ENCODE results near the gene COCH.

COCH gene

DNA sequence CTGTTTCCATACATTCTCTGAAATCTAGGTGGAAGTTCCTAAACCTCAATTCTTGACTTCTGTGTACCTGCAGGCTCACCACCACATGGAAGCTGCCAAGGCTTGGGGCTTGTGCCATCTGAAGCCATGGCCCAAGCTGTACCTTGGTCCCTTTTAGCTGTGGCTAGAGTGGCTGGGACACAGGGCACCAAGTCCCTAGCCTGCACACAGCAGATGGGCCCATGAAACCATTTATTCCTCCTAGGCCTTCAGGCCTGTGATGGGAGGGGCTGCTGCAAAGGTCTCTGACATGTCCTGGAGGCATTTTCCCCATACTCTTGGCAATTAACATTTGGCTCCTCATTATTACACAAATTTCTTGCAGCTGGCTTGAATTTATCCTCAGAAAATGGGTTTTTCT is 40.0 kb upstream of the COCH start:
- Histone ChIP-seq H3K4me1 (ENCODE audit: insufficient read depth, low read length, severe bottlenecking) (no peaks in the 10 kb centered on the region), H3K9me3 (ENCODE audit: low read length) (no peaks in the 10 kb centered on the region), H4K20me1 (ENCODE audit: insufficient read depth, low read length) (no peaks in the 10 kb centered on the region), H3K9ac (ENCODE audit: low read length) (no peak overlapping the region), H3K4me3 (ENCODE audit: low read depth, low read length, poor library complexity, severe bottlenecking) (no peak overlapping the region), H3K27ac (ENCODE audit: low read depth, low read length, poor library complexity, severe bottlenecking) (no peak overlapping the region), H3F3A (ENCODE audit: insufficient read depth, low read length) (no peaks in the 10 kb centered on the region), H3K36me3 (ENCODE audit: insufficient read depth, low read length) (no peaks in the 10 kb centered on the region; the same call in 1 of the 2 replicates), H3K27me3 (ENCODE audit: insufficient read depth, low read length) (no peaks in the 10 kb centered on the region), H3K4me2 (ENCODE audit: low read length) (no peak overlapping the region), H3K79me2 (ENCODE audit: insufficient read depth, low read length) (no peaks in the 10 kb centered on the region), H2AFZ (ENCODE audit: low read length) (no peak overlapping the region), H3K9me2 (ENCODE audit: low read depth, low read length) (no peaks in the 10 kb centered on the region)
- TF ChIP-seq EZH2 (IDR thresholded peaks at IDR 0.05; ENCODE audit: borderline replicate concordance, low read length), result no peak

DNA sequence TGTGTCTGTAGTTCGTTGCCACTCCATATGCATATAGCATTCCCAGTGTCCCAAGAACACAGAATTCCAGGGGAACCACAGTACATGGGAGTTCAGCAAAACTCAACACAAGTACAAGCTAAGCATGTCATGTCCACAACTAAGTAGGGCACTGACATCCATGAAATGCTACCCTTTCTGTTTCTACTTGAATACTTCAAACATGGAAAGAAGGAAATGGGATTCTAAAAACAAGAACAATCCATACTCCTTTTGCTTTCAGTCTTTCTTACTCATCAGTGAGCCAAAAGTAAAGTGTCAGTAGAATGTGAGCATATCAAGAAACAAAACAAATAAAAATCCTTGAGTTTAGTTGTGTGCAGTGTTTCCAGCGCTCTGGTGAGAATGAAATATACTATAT is 36.0 kb upstream of the COCH start:
- H3K9ac ChIP-seq (ENCODE audit: low read length), result no peak overlapping the region
- no peaks in the 10 kb centered on the region for H3F3A ChIP-seq (ENCODE audit: insufficient read depth, low read length)
- H2AFZ ChIP-seq (ENCODE audit: low read length), result no peak overlapping the region
- H3K27me3 ChIP-seq (ENCODE audit: insufficient read depth, low read length), result no peaks in the 10 kb centered on the region
- H3K4me2 ChIP-seq (ENCODE audit: low read length), result no peak overlapping the region
- H3K4me1 ChIP-seq (ENCODE audit: insufficient read depth, low read length, severe bottlenecking), result no peaks in the 10 kb centered on the region
- no peaks in the 10 kb centered on the region for H3K79me2 ChIP-seq (ENCODE audit: insufficient read depth, low read length)
- no peaks in the 10 kb centered on the region for H4K20me1 ChIP-seq (ENCODE audit: insufficient read depth, low read length)
- no peak for TF ChIP-seq EZH2 (IDR thresholded peaks at IDR 0.05; ENCODE audit: borderline replicate concordance, low read length)
- TF ChIP-seq, protein P1, sequence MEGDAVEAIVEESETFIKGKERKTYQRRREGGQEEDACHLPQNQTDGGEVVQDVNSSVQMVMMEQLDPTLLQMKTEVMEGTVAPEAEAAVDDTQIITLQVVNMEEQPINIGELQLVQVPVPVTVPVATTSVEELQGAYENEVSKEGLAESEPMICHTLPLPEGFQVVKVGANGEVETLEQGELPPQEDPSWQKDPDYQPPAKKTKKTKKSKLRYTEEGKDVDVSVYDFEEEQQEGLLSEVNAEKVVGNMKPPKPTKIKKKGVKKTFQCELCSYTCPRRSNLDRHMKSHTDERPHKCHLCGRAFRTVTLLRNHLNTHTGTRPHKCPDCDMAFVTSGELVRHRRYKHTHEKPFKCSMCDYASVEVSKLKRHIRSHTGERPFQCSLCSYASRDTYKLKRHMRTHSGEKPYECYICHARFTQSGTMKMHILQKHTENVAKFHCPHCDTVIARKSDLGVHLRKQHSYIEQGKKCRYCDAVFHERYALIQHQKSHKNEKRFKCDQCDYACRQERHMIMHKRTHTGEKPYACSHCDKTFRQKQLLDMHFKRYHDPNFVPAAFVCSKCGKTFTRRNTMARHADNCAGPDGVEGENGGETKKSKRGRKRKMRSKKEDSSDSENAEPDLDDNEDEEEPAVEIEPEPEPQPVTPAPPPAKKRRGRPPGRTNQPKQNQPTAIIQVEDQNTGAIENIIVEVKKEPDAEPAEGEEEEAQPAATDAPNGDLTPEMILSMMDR (IDR thresholded peaks at IDR 0.05; ENCODE audit: low read length), result no peak
- H3K27ac ChIP-seq (ENCODE audit: low read depth, low read length, poor library complexity, severe bottlenecking), result no peak overlapping the region
- H3K9me3 ChIP-seq (ENCODE audit: low read length), result no peaks in the 10 kb centered on the region
- H3K4me3 ChIP-seq (ENCODE audit: low read depth, low read length, poor library complexity, severe bottlenecking), result no peak overlapping the region
- H3K36me3 ChIP-seq (ENCODE audit: insufficient read depth, low read length), result no peaks in the 10 kb centered on the region
- H3K9me2 ChIP-seq (ENCODE audit: low read depth, low read length), result no peaks in the 10 kb centered on the region

GRCh38 chr14:30840086-30840779 is 34.1 kb upstream of the COCH start:
- no peak for TF ChIP-seq EZH2 (IDR thresholded peaks at IDR 0.05; ENCODE audit: borderline replicate concordance, low read length)
- TF ChIP-seq, protein P1 (IDR thresholded peaks at IDR 0.05; ENCODE audit: low read length), result no peak
- Histone ChIP-seq H3K4me1 (ENCODE audit: insufficient read depth, low read length, severe bottlenecking) (no peaks in the 10 kb centered on the region), H3K4me3 (ENCODE audit: low read depth, low read length, poor library complexity, severe bottlenecking) (no peak overlapping the region), H3K9me3 (ENCODE audit: low read length) (no peaks in the 10 kb centered on the region), H3K4me2 (ENCODE audit: low read length) (no peak overlapping the region), H3K27me3 (ENCODE audit: insufficient read depth, low read length) (no peaks in the 10 kb centered on the region), H3K79me2 (ENCODE audit: insufficient read depth, low read length) (no peaks in the 10 kb centered on the region), H3F3A (ENCODE audit: insufficient read depth, low read length) (no peaks in the 10 kb centered on the region), H3K9ac (ENCODE audit: low read length) (no peak overlapping the region), H3K9me2 (ENCODE audit: low read depth, low read length) (no peaks in the 10 kb centered on the region), H3K36me3 (ENCODE audit: insufficient read depth, low read length) (no peaks in the 10 kb centered on the region), H4K20me1 (ENCODE audit: insufficient read depth, low read length) (no peaks in the 10 kb centered on the region), H2AFZ (ENCODE audit: low read length) (no peak overlapping the region), H3K27ac (ENCODE audit: low read depth, low read length, poor library complexity, severe bottlenecking) (no peak overlapping the region)

DNA sequence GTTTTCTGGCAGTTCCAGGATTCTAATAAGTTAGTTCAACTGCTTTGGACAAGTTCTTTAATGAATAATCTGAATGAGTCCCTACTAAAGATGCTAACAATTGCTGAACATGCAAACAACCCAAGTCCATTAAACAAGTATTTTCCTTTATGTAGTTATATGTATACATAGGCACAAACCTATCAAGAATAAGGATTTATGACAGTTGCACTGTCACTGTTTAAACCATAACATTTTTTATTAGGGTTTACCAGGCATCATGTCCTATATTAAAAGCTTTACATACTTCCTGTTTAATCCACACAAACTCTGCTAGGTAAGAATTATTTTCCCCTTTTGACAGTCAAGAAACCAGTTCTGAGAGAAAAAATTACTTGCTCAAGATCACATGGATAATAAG is 31.9 kb upstream of the COCH start:
- Histone ChIP-seq H3K9ac (ENCODE audit: low read length) (no peak overlapping the region), H3K79me2 (ENCODE audit: insufficient read depth, low read length) (no peaks in the 10 kb centered on the region), H4K20me1 (ENCODE audit: insufficient read depth, low read length) (no peaks in the 10 kb centered on the region), H3K9me2 (ENCODE audit: low read depth, low read length) (no peaks in the 10 kb centered on the region), H3K36me3 (ENCODE audit: insufficient read depth, low read length) (no peaks in the 10 kb centered on the region), H3F3A (ENCODE audit: insufficient read depth, low read length) (no peaks in the 10 kb centered on the region), H3K4me2 (ENCODE audit: low read length) (no peak overlapping the region), H3K4me3 (ENCODE audit: low read depth, low read length, poor library complexity, severe bottlenecking) (no peak overlapping the region), H2AFZ (ENCODE audit: low read length) (no peak overlapping the region), H3K4me1 (ENCODE audit: insufficient read depth, low read length, severe bottlenecking) (no peaks in the 10 kb centered on the region), H3K9me3 (ENCODE audit: low read length) (no peaks in the 10 kb centered on the region), H3K27ac (ENCODE audit: low read depth, low read length, poor library complexity, severe bottlenecking) (no peak overlapping the region), H3K27me3 (ENCODE audit: insufficient read depth, low read length) (no peaks in the 10 kb centered on the region)
- no peak for TF ChIP-seq EZH2 (IDR thresholded peaks at IDR 0.05; ENCODE audit: borderline replicate concordance, low read length)
- TF ChIP-seq, protein P1 (IDR thresholded peaks at IDR 0.05; ENCODE audit: low read length), result no peak

Data from OCI-LY1 (cell line).